Measurements from ENCODE around the gene RINT1. TPM values are rescaled to one million over a fixed set of nuclear protein-coding genes. Genes with fewer than 3 reads are reported as not detected.

RINT1 gene
- polyA plus RNA-seq, 1 of the 3 experiments (the other 2 are of a cell fraction): 13.1 TPM

DNA sequence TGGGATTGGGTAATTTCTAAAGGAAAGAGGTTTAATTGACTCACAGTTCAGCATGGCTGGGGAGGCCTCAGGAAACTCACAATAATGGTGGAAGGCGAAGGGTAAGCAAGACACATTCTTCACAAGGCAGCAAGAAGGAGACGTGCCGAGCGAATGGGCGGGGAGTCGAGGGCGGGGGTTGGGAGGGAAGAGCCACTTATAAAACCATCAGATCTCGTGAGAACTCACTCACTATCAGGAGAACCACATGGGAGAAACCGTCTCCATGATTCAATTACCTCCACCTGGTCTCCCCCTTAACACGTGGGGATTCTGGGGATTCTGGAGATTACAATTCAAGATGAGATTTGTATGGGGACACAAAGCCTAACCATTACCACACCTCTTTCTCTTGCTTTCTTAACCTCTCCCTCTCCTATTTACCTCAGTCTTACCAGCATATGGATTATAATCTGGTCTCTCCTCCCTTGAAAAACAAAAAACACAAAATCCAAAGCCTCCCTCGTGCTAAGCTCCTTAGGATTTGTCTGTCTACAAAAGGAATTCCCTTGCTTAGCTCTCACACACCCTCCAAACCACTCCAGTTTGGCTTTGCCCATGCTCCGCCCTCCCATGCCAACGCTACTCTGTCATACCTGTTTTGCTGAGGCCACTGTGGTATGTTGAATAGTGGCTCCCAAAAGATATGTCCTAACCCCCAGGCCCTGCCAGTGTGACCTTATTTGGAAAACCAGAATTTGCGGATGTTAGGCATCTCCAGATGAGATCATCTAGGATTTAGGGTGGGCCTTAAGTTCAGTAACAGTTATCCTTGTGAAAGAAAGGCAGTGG, 68.9 kb downstream of the RINT1 start:
- Histone ChIP-seq H4K20me1 (ENCODE audit: insufficient read depth) (no peaks in the 10 kb centered on the region), H3K36me3 (replicated peaks in 1 of 2; ENCODE audit: control insufficient read depth in 1 of 2, insufficient read depth in 2 of 2, low read length in 1 of 2) (peaks cover 0 to 3% of the 10 kb centered on the region in 2 experiments), H3K27ac (ENCODE audit: low read depth in 2 of 2, low read length in 1 of 2) (no peak overlapping the region), H3K27me3 (ENCODE audit: insufficient read depth) (no peaks in the 10 kb centered on the region), H3K79me2 (ENCODE audit: insufficient read depth) (no peaks in the 10 kb centered on the region), H3K4me2 (no peak overlapping the region), H2AFZ (ENCODE audit: low read depth) (no peak overlapping the region), H3K4me3 (ENCODE audit: low read depth in 2 of 2, low read length in 1 of 2) (no peak overlapping the region), H3K9ac (no peak overlapping the region), H3K4me1 (ENCODE audit: control insufficient read depth in 1 of 2, insufficient read depth in 2 of 2, low read depth in 1 of 2, low read length in 1 of 2) (peaks cover 0 to 2% of the 10 kb centered on the region in 2 experiments; a peak in 1 of 4 replicates), H3F3A (replicated peaks; ENCODE audit: insufficient read depth) (no peaks in the 10 kb centered on the region), H3K9me3 (no peaks in the 10 kb centered on the region), H3K9me2 (no peaks in the 10 kb centered on the region)
- POLR2A ChIA-PET: no interaction called here
- DNase-seq: no peak
- 80% methylated on average over 14 of the region's 14 CpGs for WGBS (ENCODE audit: low lambda C conversion rate)
- TF ChIP-seq POLR2AphosphoS5 (IDR thresholded peaks at IDR 0.05; ENCODE audit: low read depth, low read length) (no peak), EZH2phosphoT487 (IDR thresholded peaks at IDR 0.05; ENCODE audit: borderline replicate concordance, low read depth) (no peak), EP300 (IDR thresholded peaks at IDR 0.05; ENCODE audit: borderline replicate concordance in 1 of 2, low read depth in 1 of 2, low read length in 1 of 2) (no peak), NFIC (IDR thresholded peaks at IDR 0.05; ENCODE audit: borderline replicate concordance) (no peak), SIN3A (IDR thresholded peaks at IDR 0.05; ENCODE audit: borderline replicate concordance, low read depth, low read length) (no peak), RAD21 (IDR thresholded peaks at IDR 0.05; ENCODE audit: low read length) (no peak), MXI1 (IDR thresholded peaks at IDR 0.05; ENCODE audit: low read depth, low read length) (no peak), JUND (IDR thresholded peaks at IDR 0.05) (no peak), RFX5 (IDR thresholded peaks at IDR 0.05; ENCODE audit: low read length) (no peak), FOSL2 (IDR thresholded peaks at IDR 0.05; ENCODE audit: borderline replicate concordance, low read depth) (no peak), FOXJ3 (CRISPR knock-in tag; IDR thresholded peaks at IDR 0.05) (no peak), TCF12 (IDR thresholded peaks at IDR 0.05) (no peak), GATA2 (CRISPR knock-in tag; IDR thresholded peaks at IDR 0.05) (no peak)
- TF ChIP-seq, protein P1, sequence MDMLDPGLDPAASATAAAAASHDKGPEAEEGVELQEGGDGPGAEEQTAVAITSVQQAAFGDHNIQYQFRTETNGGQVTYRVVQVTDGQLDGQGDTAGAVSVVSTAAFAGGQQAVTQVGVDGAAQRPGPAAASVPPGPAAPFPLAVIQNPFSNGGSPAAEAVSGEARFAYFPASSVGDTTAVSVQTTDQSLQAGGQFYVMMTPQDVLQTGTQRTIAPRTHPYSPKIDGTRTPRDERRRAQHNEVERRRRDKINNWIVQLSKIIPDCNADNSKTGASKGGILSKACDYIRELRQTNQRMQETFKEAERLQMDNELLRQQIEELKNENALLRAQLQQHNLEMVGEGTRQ (IDR thresholded peaks at IDR 0.05; ENCODE audit: borderline replicate concordance, low read depth, low read length): no peak
- TF ChIP-seq, protein P2, sequence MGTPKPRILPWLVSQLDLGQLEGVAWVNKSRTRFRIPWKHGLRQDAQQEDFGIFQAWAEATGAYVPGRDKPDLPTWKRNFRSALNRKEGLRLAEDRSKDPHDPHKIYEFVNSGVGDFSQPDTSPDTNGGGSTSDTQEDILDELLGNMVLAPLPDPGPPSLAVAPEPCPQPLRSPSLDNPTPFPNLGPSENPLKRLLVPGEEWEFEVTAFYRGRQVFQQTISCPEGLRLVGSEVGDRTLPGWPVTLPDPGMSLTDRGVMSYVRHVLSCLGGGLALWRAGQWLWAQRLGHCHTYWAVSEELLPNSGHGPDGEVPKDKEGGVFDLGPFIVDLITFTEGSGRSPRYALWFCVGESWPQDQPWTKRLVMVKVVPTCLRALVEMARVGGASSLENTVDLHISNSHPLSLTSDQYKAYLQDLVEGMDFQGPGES (IDR thresholded peaks at IDR 0.05; ENCODE audit: low read depth, low read length): no peak
- TF ChIP-seq, protein P3, sequence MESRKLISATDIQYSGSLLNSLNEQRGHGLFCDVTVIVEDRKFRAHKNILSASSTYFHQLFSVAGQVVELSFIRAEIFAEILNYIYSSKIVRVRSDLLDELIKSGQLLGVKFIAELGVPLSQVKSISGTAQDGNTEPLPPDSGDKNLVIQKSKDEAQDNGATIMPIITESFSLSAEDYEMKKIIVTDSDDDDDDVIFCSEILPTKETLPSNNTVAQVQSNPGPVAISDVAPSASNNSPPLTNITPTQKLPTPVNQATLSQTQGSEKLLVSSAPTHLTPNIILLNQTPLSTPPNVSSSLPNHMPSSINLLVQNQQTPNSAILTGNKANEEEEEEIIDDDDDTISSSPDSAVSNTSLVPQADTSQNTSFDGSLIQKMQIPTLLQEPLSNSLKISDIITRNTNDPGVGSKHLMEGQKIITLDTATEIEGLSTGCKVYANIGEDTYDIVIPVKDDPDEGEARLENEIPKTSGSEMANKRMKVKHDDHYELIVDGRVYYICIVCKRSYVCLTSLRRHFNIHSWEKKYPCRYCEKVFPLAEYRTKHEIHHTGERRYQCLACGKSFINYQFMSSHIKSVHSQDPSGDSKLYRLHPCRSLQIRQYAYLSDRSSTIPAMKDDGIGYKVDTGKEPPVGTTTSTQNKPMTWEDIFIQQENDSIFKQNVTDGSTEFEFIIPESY (IDR thresholded peaks at IDR 0.05; ENCODE audit: borderline replicate concordance, low read depth): no peak
- TF ChIP-seq, protein P4, sequence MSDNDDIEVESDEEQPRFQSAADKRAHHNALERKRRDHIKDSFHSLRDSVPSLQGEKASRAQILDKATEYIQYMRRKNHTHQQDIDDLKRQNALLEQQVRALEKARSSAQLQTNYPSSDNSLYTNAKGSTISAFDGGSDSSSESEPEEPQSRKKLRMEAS (IDR thresholded peaks at IDR 0.05; ENCODE audit: low read depth): no peak
- TF ChIP-seq, protein P5, sequence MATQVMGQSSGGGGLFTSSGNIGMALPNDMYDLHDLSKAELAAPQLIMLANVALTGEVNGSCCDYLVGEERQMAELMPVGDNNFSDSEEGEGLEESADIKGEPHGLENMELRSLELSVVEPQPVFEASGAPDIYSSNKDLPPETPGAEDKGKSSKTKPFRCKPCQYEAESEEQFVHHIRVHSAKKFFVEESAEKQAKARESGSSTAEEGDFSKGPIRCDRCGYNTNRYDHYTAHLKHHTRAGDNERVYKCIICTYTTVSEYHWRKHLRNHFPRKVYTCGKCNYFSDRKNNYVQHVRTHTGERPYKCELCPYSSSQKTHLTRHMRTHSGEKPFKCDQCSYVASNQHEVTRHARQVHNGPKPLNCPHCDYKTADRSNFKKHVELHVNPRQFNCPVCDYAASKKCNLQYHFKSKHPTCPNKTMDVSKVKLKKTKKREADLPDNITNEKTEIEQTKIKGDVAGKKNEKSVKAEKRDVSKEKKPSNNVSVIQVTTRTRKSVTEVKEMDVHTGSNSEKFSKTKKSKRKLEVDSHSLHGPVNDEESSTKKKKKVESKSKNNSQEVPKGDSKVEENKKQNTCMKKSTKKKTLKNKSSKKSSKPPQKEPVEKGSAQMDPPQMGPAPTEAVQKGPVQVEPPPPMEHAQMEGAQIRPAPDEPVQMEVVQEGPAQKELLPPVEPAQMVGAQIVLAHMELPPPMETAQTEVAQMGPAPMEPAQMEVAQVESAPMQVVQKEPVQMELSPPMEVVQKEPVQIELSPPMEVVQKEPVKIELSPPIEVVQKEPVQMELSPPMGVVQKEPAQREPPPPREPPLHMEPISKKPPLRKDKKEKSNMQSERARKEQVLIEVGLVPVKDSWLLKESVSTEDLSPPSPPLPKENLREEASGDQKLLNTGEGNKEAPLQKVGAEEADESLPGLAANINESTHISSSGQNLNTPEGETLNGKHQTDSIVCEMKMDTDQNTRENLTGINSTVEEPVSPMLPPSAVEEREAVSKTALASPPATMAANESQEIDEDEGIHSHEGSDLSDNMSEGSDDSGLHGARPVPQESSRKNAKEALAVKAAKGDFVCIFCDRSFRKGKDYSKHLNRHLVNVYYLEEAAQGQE (IDR thresholded peaks at IDR 0.05; ENCODE audit: low read depth, low read length): no peak
- CTCF ChIA-PET: no interaction called here
